Measurements from ENCODE around the gene AARS2. TPM values are rescaled to one million over a fixed set of nuclear protein-coding genes. Genes with fewer than 3 reads are reported as not detected.

AARS2 gene
- total RNA-seq, 4 donors from 2014 or later, result 13.9 to 17.7 (median 16.4) TPM

- TF ChIP-seq POLR2AphosphoS5 (IDR thresholded peaks at IDR 0.05) (no peak), EP300 (IDR thresholded peaks at IDR 0.05) (no peak), POLR2A (IDR thresholded peaks at IDR 0.05) (no peak), CTCF (IDR thresholded peaks at IDR 0.05) (no peak)
- WGBS, result 55% methylated on average over 1 of the region's 1 CpG
- no peak overlapping the region for H3K27ac ChIP-seq
- H3K4me1 ChIP-seq, result peaks cover 17% of the 10 kb centered on the region
- no peaks in the 10 kb centered on the region for H3K9me3 ChIP-seq
- H3K36me3 ChIP-seq, result no peaks in the 10 kb centered on the region
- DNase-seq (ENCODE audit: low spot score in 2 of 2), result no peak
- H3K4me3 ChIP-seq, result no peak overlapping the region
- H3K27me3 ChIP-seq, result peaks cover 43% of the 10 kb centered on the region
Observed at GRCh38 chr6:44269178-44269920, 43.8 kb downstream of the AARS2 start.

- no peak overlapping the region for H3K27ac ChIP-seq
- peak; percentile 28 to 92 for TF ChIP-seq CTCF (IDR thresholded peaks at IDR 0.05)
- TF ChIP-seq POLR2A (IDR thresholded peaks at IDR 0.05), result no peak
- TF ChIP-seq POLR2AphosphoS5 (IDR thresholded peaks at IDR 0.05), result no peak
- 30% methylated on average over 5 of the region's 5 CpGs for WGBS
- H3K27me3 ChIP-seq, result peaks cover 33% of the 10 kb centered on the region
- no peak for DNase-seq (ENCODE audit: low spot score in 2 of 2)
- no peak overlapping the region for H3K4me3 ChIP-seq
- H3K4me1 ChIP-seq, result peaks cover 29% of the 10 kb centered on the region
- H3K36me3 ChIP-seq, result no peaks in the 10 kb centered on the region
- no peaks in the 10 kb centered on the region for H3K9me3 ChIP-seq
Observed at GRCh38 chr6:44268095-44268628, 45.0 kb downstream of the AARS2 start.

- Histone ChIP-seq H3K4me1 (peaks cover 38% of the 10 kb centered on the region), H3K9me3 (no peaks in the 10 kb centered on the region), H3K27ac (no peak overlapping the region), H3K36me3 (no peaks in the 10 kb centered on the region), H3K27me3 (peaks cover 24% of the 10 kb centered on the region), H3K4me3 (no peak overlapping the region)
- DNase-seq (ENCODE audit: low spot score in 2 of 2), result no peak
- TF ChIP-seq CTCF (IDR thresholded peaks at IDR 0.05), result no peak
- no peak for TF ChIP-seq EP300 (IDR thresholded peaks at IDR 0.05)
- TF ChIP-seq POLR2AphosphoS5 (IDR thresholded peaks at IDR 0.05), result no peak
- no peak for TF ChIP-seq POLR2A (IDR thresholded peaks at IDR 0.05)
- WGBS, result 66% methylated on average over 10 of the region's 10 CpGs
Observed at GRCh38 chr6:44267252-44267651, 45.9 kb downstream of the AARS2 start.

GRCh38 chr6:44266347-44266746 is 46.8 kb downstream of the AARS2 start:
- DNase-seq (ENCODE audit: low spot score in 2 of 2), result no peak
- 82% methylated on average over 3 of the region's 3 CpGs for WGBS
- peaks cover 15% of the 10 kb centered on the region for H3K27me3 ChIP-seq
- no peaks in the 10 kb centered on the region for H3K9me3 ChIP-seq
- no peak for TF ChIP-seq POLR2AphosphoS5 (IDR thresholded peaks at IDR 0.05)
- TF ChIP-seq POLR2A (IDR thresholded peaks at IDR 0.05), result no peak
- TF ChIP-seq CTCF (IDR thresholded peaks at IDR 0.05), result no peak
- TF ChIP-seq EP300 (IDR thresholded peaks at IDR 0.05), result no peak
- no peak overlapping the region for H3K27ac ChIP-seq
- H3K36me3 ChIP-seq, result no peaks in the 10 kb centered on the region
- no peak overlapping the region for H3K4me3 ChIP-seq
- H3K4me1 ChIP-seq, result peaks cover 42% of the 10 kb centered on the region

GRCh38 chr6:44265722-44266233 is 47.4 kb downstream of the AARS2 start:
- TF ChIP-seq EP300 (IDR thresholded peaks at IDR 0.05), result no peak
- no peak for TF ChIP-seq CTCF (IDR thresholded peaks at IDR 0.05)
- no peak for TF ChIP-seq POLR2A (IDR thresholded peaks at IDR 0.05)
- TF ChIP-seq POLR2AphosphoS5 (IDR thresholded peaks at IDR 0.05), result no peak
- Histone ChIP-seq H3K4me1 (peaks cover 39% of the 10 kb centered on the region), H3K36me3 (no peaks in the 10 kb centered on the region), H3K27ac (peak overlapping the region; percentile 72), H3K4me3 (peak overlapping the region; percentile 62), H3K27me3 (peaks cover 10% of the 10 kb centered on the region), H3K9me3 (no peaks in the 10 kb centered on the region)
- WGBS, result 66% methylated on average over 17 of the region's 17 CpGs
- no peak for DNase-seq (ENCODE audit: low spot score in 2 of 2)
